Smooth muscle cell (in vitro differentiated cells): Measurements from ENCODE around the gene LIG1. TPM values are rescaled to one million over a fixed set of nuclear protein-coding genes. Genes with fewer than 3 reads are reported as not detected.
A peak's percentile ranks its signal among the peaks of the same experiment; 100 is the strongest.

Source experiments
- DNase-seq: peaks from one replicate; lab custom pipeline; 2025; ENCODE audit not compliant: unreplicated experiment; lab: John Stamatoyannopoulos, UW
- H2AFZ ChIP-seq: fragments of 200-600 bp; sonication (generic); 2 replicates; pipeline ENCODE4 v1.6.0; 2016; ENCODE audit warnings: antibody characterized with exemption, low read depth, mild to moderate bottlenecking
- H3F3A ChIP-seq: fragments of 200-600 bp; sonication (generic); 2 replicates; pipeline ENCODE4 v1.6.0; 2017; ENCODE audit warnings: antibody characterized with exemption, low read depth
- H3K27ac ChIP-seq: fragments of 200-600 bp; sonication (generic); 2 replicates; pipeline ENCODE4 v1.5.1; 2016; ENCODE audit warnings: low read depth, mild to moderate bottlenecking
- H3K27me3 ChIP-seq: fragments of 200-600 bp; sonication (generic); 2 replicates; pipeline ENCODE4 v1.6.1; 2016; ENCODE audit warnings: low read depth, mild to moderate bottlenecking
- H3K36me3 ChIP-seq: fragments of 200-600 bp; sonication (generic); 2 replicates; pipeline ENCODE4 v1.5.1; 2016; ENCODE audit warnings: low read depth
- H3K4me1 ChIP-seq: fragments of 200-600 bp; sonication (generic); 2 replicates; pipeline ENCODE4 v1.5.1; 2016; ENCODE audit warnings: low read depth
- H3K4me2 ChIP-seq: fragments of 200-600 bp; sonication (generic); 2 replicates; pipeline ENCODE4 v1.6.0; 2016; ENCODE audit warnings: mild to moderate bottlenecking
- H3K4me3 ChIP-seq: fragments of 200-600 bp; sonication (generic); 2 replicates; pipeline ENCODE4 v1.5.1; 2016; ENCODE audit warnings: mild to moderate bottlenecking
- H3K79me2 ChIP-seq: fragments of 200-600 bp; sonication (generic); 2 replicates; pipeline ENCODE4 v1.6.0; 2016; ENCODE audit warnings: low read depth, mild to moderate bottlenecking
- H3K9ac ChIP-seq: fragments of 200-600 bp; sonication (generic); 2 replicates; pipeline ENCODE4 v1.6.0; 2016; ENCODE audit warnings: low read depth
- H3K9me3 ChIP-seq: fragments of 200-600 bp; sonication (generic); replicated peaks from 2 replicates; pipeline ENCODE4 v1.5.1; 2016; ENCODE audit warnings: low read depth
- H4K20me1 ChIP-seq: fragments of 200-600 bp; sonication (generic); 2 replicates; pipeline ENCODE4 v1.6.0; 2016; ENCODE audit warnings: low read depth
- CTCF ChIP-seq: fragments of 200-600 bp; sonication (generic); IDR thresholded peaks from 2 replicates; pipeline ENCODE4 v1.5.1; 2017; ENCODE audit warnings: borderline replicate concordance, mild to moderate bottlenecking, antibody characterized with exemption; ENCODE audit not compliant: insufficient read depth, poor library complexity, severe bottlenecking
- WGBS: methylation state at CpG from one replicate; pipeline ENCODE4 v1.1.7; 2016; ENCODE audit warnings: low lambda C conversion rate; 5-methylcytosine and 5-hydroxymethylcytosine counted together
- polyA plus RNA-seq: library from polyadenylated mRNA; unstranded; fragments of >200 nt; fragmentation: Nextera tagmentation; extraction: Ambion mirVana; gene quantifications from 2 replicates; pipeline ENCODE4 v1.2.1, GENCODE V29; 2016
- total RNA-seq: library from RNA; depleted of rRNA; stranded (reverse); fragments of >200 nt; gene quantifications from 2 replicates; pipeline ENCODE4 v1.2.3, GENCODE V29; 2014

Gene LIG1
- total RNA-seq (9.8 and 16.5 TPM in 2 replicates), polyA plus RNA-seq (26.1 and 38.5 TPM in 2 replicates)

GRCh38 chr19:48169939-48170803 lies at the start of gene LIG1, which contains the start of gene ZSWIM9:
LIG1 (minus strand) TSS chr19:48170344; CDS start chr19:48165566, 4,778 bp downstream.
ZSWIM9 (plus strand) TSS chr19:48170680; CDS start chr19:48171803, 1,123 bp downstream.
- peak within 1 kb of the TSS; percentile 69 for H3K27ac ChIP-seq
- WGBS = under 1% methylated on average over 40 of the region's 82 CpGs
- peak within 1 kb of the TSS; percentile 95 for H2AFZ ChIP-seq
- peak within 1 kb of the TSS; percentile 94 for H3K4me2 ChIP-seq
- H3K36me3 ChIP-seq = no peaks in the 10 kb centered on the region
- H3F3A ChIP-seq = no peaks in the 10 kb centered on the region
- H4K20me1 ChIP-seq = no peaks in the 10 kb centered on the region
- H3K4me3 ChIP-seq = peak within 1 kb of the TSS; percentile 90
- peak within 1 kb of the TSS; percentile 67 for H3K9ac ChIP-seq
- no peaks in the 10 kb centered on the region for H3K9me3 ChIP-seq
- peak; percentile 98 for DNase-seq
- H3K27me3 ChIP-seq = no peaks in the 10 kb centered on the region
- H3K79me2 ChIP-seq = peaks cover 9% of the 10 kb centered on the region
- peaks cover 9% of the 10 kb centered on the region for H3K4me1 ChIP-seq
- no peak for TF ChIP-seq CTCF

- TF ChIP-seq CTCF = no peak
- no peaks in the 10 kb centered on the region for H3F3A ChIP-seq
- H3K79me2 ChIP-seq = no peaks in the 10 kb centered on the region
- no peak overlapping the region for H3K9ac ChIP-seq
- no peak overlapping the region for H3K4me2 ChIP-seq
- WGBS = 75% methylated on average over 6 of the region's 6 CpGs
- no peak for DNase-seq
- H3K27ac ChIP-seq = no peak overlapping the region
- no peaks in the 10 kb centered on the region for H3K4me1 ChIP-seq
- H4K20me1 ChIP-seq = no peaks in the 10 kb centered on the region
- no peaks in the 10 kb centered on the region for H3K27me3 ChIP-seq
- no peak overlapping the region for H2AFZ ChIP-seq
- no peak overlapping the region for H3K4me3 ChIP-seq
- no peaks in the 10 kb centered on the region for H3K9me3 ChIP-seq
- H3K36me3 ChIP-seq = no peaks in the 10 kb centered on the region
Observed at GRCh38 chr19:48218997-48219396, 48.9 kb upstream of the LIG1 start.

GRCh38 chr19:48216933-48217332 lies 46.8 kb upstream of the LIG1 start:
- Histone ChIP-seq H4K20me1 (no peaks in the 10 kb centered on the region), H3K79me2 (no peaks in the 10 kb centered on the region), H3K36me3 (no peaks in the 10 kb centered on the region), H3K9me3 (no peaks in the 10 kb centered on the region), H3F3A (no peaks in the 10 kb centered on the region), H3K4me3 (no peak overlapping the region), H2AFZ (no peak overlapping the region), H3K4me1 (no peaks in the 10 kb centered on the region), H3K4me2 (no peak overlapping the region), H3K9ac (no peak overlapping the region), H3K27me3 (no peaks in the 10 kb centered on the region), H3K27ac (no peak overlapping the region)
- TF ChIP-seq CTCF = peak; percentile 17
- whole genome bisulfite sequencing = 47% methylated on average over 14 of the region's 14 CpGs
- DNase-seq = no peak
